NCI-H82 treated with DMSO at 0.1 percent for 48 hours (cell line): Measurements from ENCODE around the gene PTTG1.

Experiments used
- DNase-seq: peaks from one replicate; lab custom pipeline; 2025; ENCODE audit not compliant: unreplicated experiment; lab: John Stamatoyannopoulos, UW

Gene PTTG1

GRCh38 chr5:160470437-160471361, 49.0 kb downstream of the PTTG1 start:
- no peak for DNase-seq

DNA sequence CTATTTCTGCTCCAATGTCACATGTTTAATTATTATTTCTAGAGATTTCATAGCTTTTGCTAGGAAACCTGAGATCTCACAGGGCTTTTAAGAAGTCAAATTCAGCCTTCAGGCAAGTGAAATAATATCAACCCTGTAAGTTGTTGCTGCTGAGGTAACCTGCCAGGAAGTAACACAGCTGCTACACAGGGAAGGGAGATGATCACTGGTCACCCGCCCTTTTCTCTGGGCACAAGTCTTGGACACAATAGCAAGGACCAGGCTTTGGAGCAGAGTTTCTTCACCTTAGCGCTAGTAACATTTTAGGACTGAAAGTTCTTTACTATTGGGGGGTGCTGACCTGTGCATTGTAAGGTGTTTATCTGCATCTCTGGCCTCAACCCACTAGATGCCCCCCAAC, 50.1 kb downstream of the PTTG1 start:
- DNase-seq = no peak

DNA sequence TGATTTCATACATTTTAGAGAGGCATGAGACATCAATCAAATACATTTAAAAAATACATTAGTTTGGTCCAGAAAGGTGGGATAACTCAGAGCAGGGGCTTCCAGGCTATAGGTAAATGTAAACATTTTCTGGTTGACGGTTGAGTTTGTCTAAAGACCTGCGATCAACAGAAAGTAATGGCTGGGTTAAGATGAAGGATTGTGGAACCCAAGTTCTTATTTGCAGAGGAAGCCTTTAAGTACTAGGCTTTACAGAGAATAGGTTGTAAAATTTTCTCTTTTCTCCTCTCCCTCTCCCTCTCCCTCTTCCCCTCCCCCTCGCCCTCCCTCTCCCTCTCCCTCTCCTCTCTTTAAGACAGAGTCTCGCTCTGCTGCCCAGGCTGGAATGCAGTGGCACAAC, 50.8 kb downstream of the PTTG1 start:
- no peak for DNase-seq

- DNase-seq = no peak
Measured at GRCh38 chr5:160473681-160474080, 52.0 kb downstream of the PTTG1 start.

DNA sequence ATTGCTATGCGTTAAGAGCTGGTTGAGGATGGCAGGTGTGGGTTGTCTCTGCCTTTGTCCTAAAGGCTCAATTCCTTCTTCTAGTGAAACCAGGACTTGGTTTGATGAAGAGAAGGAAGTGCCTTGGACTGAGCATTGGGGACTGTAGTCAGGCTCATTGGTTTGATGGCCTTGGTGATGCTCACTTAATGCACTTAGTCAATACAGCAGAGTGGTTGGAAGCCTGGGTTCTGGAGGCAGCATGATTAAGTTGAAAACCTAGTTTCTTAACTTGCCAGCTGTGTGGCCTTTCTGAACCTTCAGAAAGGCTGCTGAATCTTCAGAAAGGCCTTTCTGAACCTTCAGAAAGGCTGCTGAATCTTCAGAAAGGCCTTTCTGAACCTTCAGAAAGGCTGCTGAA, 52.4 kb downstream of the PTTG1 start:
- no peak for DNase-seq

DNA sequence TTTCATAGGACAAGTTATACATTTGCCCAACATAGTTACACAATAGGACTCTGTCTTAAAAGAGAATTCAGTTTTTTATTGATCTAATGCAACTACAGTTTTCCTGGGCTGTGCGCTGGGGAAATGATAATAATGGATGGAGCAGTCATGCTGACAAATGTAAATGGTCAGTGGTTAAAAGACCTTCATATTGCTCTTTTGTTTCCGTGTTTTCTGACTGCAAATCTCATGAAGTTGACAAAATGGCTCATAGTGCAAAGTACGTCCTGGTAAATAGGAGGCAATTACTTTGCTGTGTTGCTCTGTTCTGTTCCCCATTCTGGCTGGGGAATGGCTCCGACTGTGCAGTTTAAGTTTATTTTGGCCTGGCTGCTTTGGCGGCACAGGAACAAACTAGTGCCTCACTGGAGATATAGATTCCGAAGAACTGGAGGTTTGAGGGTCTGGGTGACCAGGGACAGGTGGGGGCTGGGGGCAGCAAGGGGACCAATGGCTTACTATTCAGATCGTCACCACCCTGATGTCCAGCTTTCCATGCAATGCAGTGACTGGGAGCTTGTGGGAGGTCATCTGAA, 54.3 kb downstream of the PTTG1 start:
- DNase-seq = no peak

- DNase-seq = no peak
Measured at GRCh38 chr5:160477266-160477970, 55.8 kb downstream of the PTTG1 start.

DNA sequence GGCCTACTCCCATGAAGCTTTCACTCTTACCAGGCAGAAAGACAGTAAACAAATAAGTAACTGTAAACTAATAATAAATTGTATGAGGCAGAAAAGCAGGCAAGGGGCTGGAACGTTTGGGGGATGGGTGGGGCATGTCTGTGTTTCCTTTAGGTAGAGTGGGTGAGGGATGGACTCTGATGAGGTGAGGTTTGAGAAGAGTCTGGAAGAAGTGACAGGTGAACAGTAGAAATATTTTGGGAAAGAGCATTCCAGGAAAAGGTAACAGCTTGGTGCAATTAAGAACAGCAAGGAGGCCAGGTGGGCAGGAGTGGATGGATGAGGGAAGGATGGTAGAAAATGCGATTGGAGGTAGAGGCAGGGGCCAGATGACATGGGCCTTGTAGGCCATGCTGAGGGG, 56.5 kb downstream of the PTTG1 start:
- DNase-seq = no peak
